WTC11 (cell line): Measurements from ENCODE around the gene EIF6.

Experiments
- CTCF ChIP-seq: fragments of 200-600 bp; IDR thresholded peaks from 2 replicates; pipeline ENCODE4 v1.8.0; 2022; ENCODE audit warnings: antibody characterized with exemption
- GRHL2 ChIP-seq: fragments of 250-450 bp; sonication (Bioruptor Pico); IDR thresholded peaks from 2 replicates; pipeline ENCODE4 v1.8.0; 2022; ENCODE audit warnings: mild to moderate bottlenecking, moderate library complexity; ENCODE audit not compliant: insufficient replicate concordance, severe bottlenecking
- ZNF512 ChIP-seq: sonication (generic); formaldehyde crosslinking; IDR thresholded peaks from 2 replicates; pipeline ENCODE4 v1.8.1; 2022; ENCODE audit warnings: missing genetic modification reagents, borderline replicate concordance

GRCh38 chr20:35302421-35303335 lies 18.1 kb upstream of the EIF6 start:
- no peak for TF ChIP-seq CTCF
- no peak for TF ChIP-seq GRHL2
- TF ChIP-seq ZNF512 (CRISPR knock-in tag), result no peak
